C4-2B (cell line): Measurements from ENCODE around the gene CEMIP.

Experiments used
- CTCF ChIP-seq: fragments of 450-650 bp; conservative IDR thresholded peaks from 2 replicates; pipeline ENCODE4 v1.5.1; 2017; ENCODE audit warnings: mild to moderate bottlenecking
- ZFX ChIP-seq: fragments of 450-650 bp; IDR thresholded peaks from 2 replicates; pipeline ENCODE4 v1.6.1; 2017

- TF ChIP-seq CTCF, result no peak
- TF ChIP-seq ZFX, result no peak
Observed at GRCh38 chr15:80791004-80791403, 11.8 kb downstream of the CEMIP start.
